IMR-90 (cell line): Measurements from ENCODE around the gene PEF1. TPM values are rescaled to one million over a fixed set of nuclear protein-coding genes. Genes with fewer than 3 reads are reported as not detected.

ENCODE experiments used
- ATAC-seq: fragments of 200-7000 bp; cut with Tn5 transposase; 2 replicates; pipeline ENCODE4 v1.9.1; 2020; ENCODE audit warnings: low read depth, mild to moderate bottlenecking, moderate library complexity
- BruUV-seq: library from RNA; stranded (reverse); fragments of 400-500 nt; replicated peaks from 2 replicates; lab custom pipeline; 2021; lab: Mats Ljungman, UMichigan
- CTCF ChIA-PET: fragments of 300-600 bp; formaldehyde crosslinking; extraction: SDS; loops from one replicate; lab custom pipeline; 2021; ENCODE audit warnings: antibody characterized with exemption; lab: Yijun Ruan, JAX
- POLR2A ChIA-PET: fragments of 300-600 bp; sonication (Branson Sonifier 250); formaldehyde crosslinking; loops from one replicate; lab custom pipeline; 2022; ENCODE audit warnings: antibody characterized with exemption; ENCODE audit not compliant: unreplicated experiment; lab: Charles Lee
- DNase-seq: peaks from one replicate; pipeline ENCODE4 v3.0.0; 2013
- H2AFZ ChIP-seq: replicated peaks from 2 replicates; pipeline ENCODE3; 2013; ENCODE audit warnings: low read length, mild to moderate bottlenecking; ENCODE audit not compliant: poor library complexity
- H2AK5ac ChIP-seq: 2 replicates; pipeline ENCODE4 v1.6.1; 2013; ENCODE audit warnings: low read depth, low read length, inconsistent platforms
- H2AK9ac ChIP-seq: replicated peaks from 2 replicates; pipeline ENCODE3; 2013; ENCODE audit warnings: mild to moderate bottlenecking, low read depth, low read length, moderate library complexity; ENCODE audit not compliant: poor library complexity
- H2BK120ac ChIP-seq: 2 replicates; pipeline ENCODE4 v1.6.1; 2013; ENCODE audit warnings: low read depth, low read length, inconsistent platforms
- H2BK15ac ChIP-seq: 3 replicates; pipeline ENCODE4 v1.6.1; 2013; ENCODE audit warnings: low read depth, low read length, inconsistent platforms
- H2BK20ac ChIP-seq: 2 replicates; pipeline ENCODE4 v1.6.1; 2013; ENCODE audit warnings: low read depth, mild to moderate bottlenecking, inconsistent platforms, low read length, moderate library complexity
- H2BK5ac ChIP-seq: 2 replicates; pipeline ENCODE4 v1.6.1; 2013; ENCODE audit warnings: mild to moderate bottlenecking, low read depth, low read length, inconsistent platforms; ENCODE audit not compliant: poor library complexity, severe bottlenecking
- H3K14ac ChIP-seq: replicated peaks from 2 replicates; pipeline ENCODE4 v1.6.1; 2013; ENCODE audit warnings: low read depth, low read length, inconsistent platforms
- H3K18ac ChIP-seq: 2 replicates; pipeline ENCODE4 v1.6.1; 2013; ENCODE audit warnings: low read depth, low read length, control low read depth
- H3K23ac ChIP-seq: 2 replicates; pipeline ENCODE4 v1.6.1; 2013; ENCODE audit warnings: low read depth, low read length, inconsistent platforms
- H3K27ac ChIP-seq: 2 replicates; pipeline ENCODE4 v1.5.1; 2013; ENCODE audit warnings: mild to moderate bottlenecking, control low read depth, low read length; ENCODE audit not compliant: insufficient read depth
- H3K27me3 ChIP-seq: 2 replicates; pipeline ENCODE4 v1.6.1; 2013; ENCODE audit warnings: low read length; ENCODE audit not compliant: control insufficient read depth, insufficient read depth
- H3K36me3 ChIP-seq: 2 replicates; pipeline ENCODE4 v1.6.1; 2013; ENCODE audit warnings: low read length, mixed read lengths; ENCODE audit not compliant: control insufficient read depth, insufficient read depth
- H3K4ac ChIP-seq: 2 replicates; pipeline ENCODE4 v1.6.1; 2013; ENCODE audit warnings: low read depth, low read length, inconsistent platforms
- H3K4me1 ChIP-seq: 2 replicates; pipeline ENCODE4 v1.6.1; 2013; ENCODE audit warnings: low read length, mixed read lengths; ENCODE audit not compliant: control insufficient read depth, insufficient read depth
- H3K4me2 ChIP-seq: 2 replicates; pipeline ENCODE4 v1.6.1; 2013; ENCODE audit warnings: low read depth, mild to moderate bottlenecking, control low read depth, low read length, moderate library complexity
- H3K4me3 ChIP-seq: 2 replicates; pipeline ENCODE4 v1.5.1; 2013; ENCODE audit warnings: low read depth, mild to moderate bottlenecking, control low read depth, low read length, moderate library complexity; ENCODE audit not compliant: insufficient read depth
- H3K56ac ChIP-seq: 2 replicates; pipeline ENCODE4 v1.6.1; 2013; ENCODE audit warnings: low read length, inconsistent platforms; ENCODE audit not compliant: insufficient read depth; ENCODE audit errors: extremely low read depth
- H3K79me1 ChIP-seq, 2 experiments: 2 replicates each; pipeline ENCODE4 v1.6.1; 2013; ENCODE audit warnings: low read length in 2 of 2, inconsistent platforms in 1 of 2, low read depth in 1 of 2
- H3K9ac ChIP-seq: 2 replicates; pipeline ENCODE4 v1.6.1; 2013; ENCODE audit warnings: low read depth, low read length, control low read depth
- H3K9me1 ChIP-seq: 2 replicates; pipeline ENCODE4 v1.6.1; 2013; ENCODE audit warnings: low read length, inconsistent platforms; ENCODE audit not compliant: insufficient read depth
- H3K9me3 ChIP-seq: 2 replicates; pipeline ENCODE4 v1.6.1; 2013; ENCODE audit warnings: low read length; ENCODE audit not compliant: control insufficient read depth, insufficient read depth
- H4K20me1 ChIP-seq: 2 replicates; pipeline ENCODE4 v1.6.1; 2013; ENCODE audit warnings: low read length, inconsistent platforms; ENCODE audit not compliant: insufficient read depth
- H4K5ac ChIP-seq: 2 replicates; pipeline ENCODE4 v1.6.1; 2013; ENCODE audit warnings: mild to moderate bottlenecking, low read depth, low read length, control low read depth
- H4K8ac ChIP-seq, 2 experiments: 2 replicates each; pipeline ENCODE4 v1.6.1; 2013; ENCODE audit warnings: low read depth in 2 of 2, low read length in 2 of 2, control low read depth in 1 of 2, inconsistent platforms in 1 of 2
- H4K91ac ChIP-seq: 2 replicates; pipeline ENCODE4 v1.6.1; 2013; ENCODE audit warnings: low read depth, low read length, inconsistent platforms; ENCODE audit not compliant: insufficient read depth
- BHLHE40 ChIP-seq: fragments of 150-350 bp; IDR thresholded peaks from 2 replicates; pipeline ENCODE4 v1.6.1; 2016; ENCODE audit warnings: mild to moderate bottlenecking, low read depth, low read length
- CHD1 ChIP-seq: IDR thresholded peaks from 2 replicates; pipeline ENCODE4 v1.6.1; 2012; ENCODE audit warnings: low read depth, low read length, improper control_type of control experiment
- FOS ChIP-seq: fragments of 150-350 bp; IDR thresholded peaks from 2 replicates; pipeline ENCODE4 v1.6.1; 2016; ENCODE audit warnings: low read depth, low read length
- MXI1 ChIP-seq: IDR thresholded peaks from 2 replicates; pipeline ENCODE4 v1.6.1; 2012; ENCODE audit warnings: low read depth, mild to moderate bottlenecking, low read length, moderate library complexity, borderline replicate concordance
- NFE2L2 ChIP-seq: fragments of 150-350 bp; IDR thresholded peaks from 2 replicates; pipeline ENCODE4 v1.6.1; 2016; ENCODE audit warnings: low read depth, mild to moderate bottlenecking, low read length
- POLR2A ChIP-seq: IDR thresholded peaks from 2 replicates; pipeline ENCODE4 v1.6.1; 2012; ENCODE audit warnings: mild to moderate bottlenecking, low read depth, low read length
- WGBS, 2 experiments: methylation state at CpG; one replicate each; pipeline versions ENCODE4 v1.1.5 to v1.1.7; 2013; ENCODE audit warnings: missing lambda C conversion rate in 2 of 2; ENCODE audit not compliant: insufficient read length in 1 of 2; ENCODE audit errors: extremely low coverage in 2 of 2; 5-methylcytosine and 5-hydroxymethylcytosine counted together
- dilution Hi-C: fragments of 300-500 bp; cut with HindIII; formaldehyde crosslinking; loops from one replicate; pipeline ENCODE4 v1.14.3; 2018; ENCODE audit warnings: low sequenced_read_pairs; ENCODE audit not compliant: unreplicated experiment
- in situ Hi-C: fragments of 300-500 bp; cut with MboI; formaldehyde crosslinking; loops from 3 replicates; pipeline ENCODE4 v1.14.3; 2019; ENCODE audit warnings: low sequenced_read_pairs, inconsistent platforms, mixed read lengths
- intact Hi-C: fragments of 100-400 bp; cut with micrococcal nuclease; formaldehyde crosslinking; loops from 2 replicates; pipeline ENCODE4 v1.10.0; 2022
- polyA plus RNA-seq, 3 experiments: library from polyadenylated mRNA; depleted of rRNA; stranded (reverse); fragments of >200 nt; gene quantifications; 2 replicates each; pipeline ENCODE4 v1.2.3, GENCODE V29; 2012; ENCODE audit warnings: low replicate concordance in 1 of 3
- total RNA-seq: library from RNA; depleted of rRNA; stranded (reverse); fragments of >200 nt; gene quantifications from 2 replicates; pipeline ENCODE4 v1.2.3, GENCODE V29; 2012
- TF ChIP-seq, protein P1 (sequence below): conservative IDR thresholded peaks from 2 replicates; pipeline ENCODE4 v1.5.1; 2012; ENCODE audit warnings: mild to moderate bottlenecking, low read depth, low read length, improper control_type of control experiment

PEF1 gene
- total and polyA plus RNA-seq, 2 of the 4 experiments (the other 2 are of a cell fraction): 84.2 to 104 TPM

DNA sequence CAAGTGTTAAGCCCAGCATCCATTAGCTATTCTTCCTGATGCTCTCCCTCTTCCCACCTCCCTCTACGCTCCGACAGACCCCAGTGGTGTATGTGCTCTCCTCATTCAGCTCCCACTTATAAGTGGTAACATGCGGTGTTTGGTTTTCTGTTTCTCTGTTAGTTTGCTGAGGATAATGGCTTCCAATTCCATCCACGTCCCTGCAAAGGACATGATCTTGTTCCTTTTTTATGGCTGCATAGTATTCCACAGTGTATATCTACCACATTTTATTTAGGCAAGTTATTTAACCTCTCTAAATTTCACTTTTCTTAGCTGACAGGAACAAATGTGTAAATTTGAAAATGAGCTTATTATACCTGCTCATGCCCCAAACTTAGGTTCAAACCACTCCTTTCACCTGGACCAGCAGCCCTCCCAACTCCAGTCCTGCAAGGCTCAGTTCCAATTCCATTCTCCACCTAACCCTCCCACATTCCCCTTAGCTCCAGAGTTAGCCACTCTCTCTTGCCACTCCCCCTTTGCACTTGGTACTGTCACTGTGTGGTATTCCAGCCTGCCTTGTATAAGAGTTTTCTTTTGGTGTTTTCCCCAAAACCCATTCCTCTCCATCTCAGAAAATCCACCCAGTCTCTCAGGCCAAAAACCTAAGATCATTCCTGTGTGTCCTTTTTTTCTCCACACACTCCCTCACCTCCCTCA lies 1.7 kb upstream of the PEF1 start (continued):
- TF ChIP-seq, protein P1, sequence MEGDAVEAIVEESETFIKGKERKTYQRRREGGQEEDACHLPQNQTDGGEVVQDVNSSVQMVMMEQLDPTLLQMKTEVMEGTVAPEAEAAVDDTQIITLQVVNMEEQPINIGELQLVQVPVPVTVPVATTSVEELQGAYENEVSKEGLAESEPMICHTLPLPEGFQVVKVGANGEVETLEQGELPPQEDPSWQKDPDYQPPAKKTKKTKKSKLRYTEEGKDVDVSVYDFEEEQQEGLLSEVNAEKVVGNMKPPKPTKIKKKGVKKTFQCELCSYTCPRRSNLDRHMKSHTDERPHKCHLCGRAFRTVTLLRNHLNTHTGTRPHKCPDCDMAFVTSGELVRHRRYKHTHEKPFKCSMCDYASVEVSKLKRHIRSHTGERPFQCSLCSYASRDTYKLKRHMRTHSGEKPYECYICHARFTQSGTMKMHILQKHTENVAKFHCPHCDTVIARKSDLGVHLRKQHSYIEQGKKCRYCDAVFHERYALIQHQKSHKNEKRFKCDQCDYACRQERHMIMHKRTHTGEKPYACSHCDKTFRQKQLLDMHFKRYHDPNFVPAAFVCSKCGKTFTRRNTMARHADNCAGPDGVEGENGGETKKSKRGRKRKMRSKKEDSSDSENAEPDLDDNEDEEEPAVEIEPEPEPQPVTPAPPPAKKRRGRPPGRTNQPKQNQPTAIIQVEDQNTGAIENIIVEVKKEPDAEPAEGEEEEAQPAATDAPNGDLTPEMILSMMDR: no peak
- no peak for TF ChIP-seq POLR2A

- 0% methylated on average over 8 of the region's 11 CpGs; no CpG with 5 or more reads in 1 of the 2 experiments for WGBS, 2 experiments
- TF ChIP-seq MXI1 (no peak), FOS (no peak), POLR2A (no peak), BHLHE40 (no peak), NFE2L2 (no peak), CHD1 (no peak)
- TF ChIP-seq, protein P1: no peak
- Histone ChIP-seq H3K4me2 (peak overlapping the region; percentile 94), H3K9me1 (peaks cover 13% of the 10 kb centered on the region), H3K79me1 (peaks cover 19 to 41% of the 10 kb centered on the region in 2 experiments), H4K5ac (peak overlapping the region; percentile 46), H3K27ac (peak overlapping the region; percentile 72), H4K91ac (peak overlapping the region; percentile 16), H3K27me3 (no peaks in the 10 kb centered on the region), H3K14ac (peak overlapping the region; percentile 41), H3K18ac (no peak overlapping the region), H2AK5ac (peak overlapping the region; percentile 87), H2BK20ac (no peak overlapping the region), H2BK5ac (peak overlapping the region; percentile 84), H4K20me1 (0 out of 2 replicates have a peak, but pooled peaks cover under 1% of the 10 kb centered on the region), H3K4ac (peak overlapping the region; percentile 82), H2BK120ac (no peak overlapping the region), H3K56ac (peak overlapping the region; percentile 85), H3K9me3 (no peaks in the 10 kb centered on the region), H2AK9ac (peak overlapping the region; percentile 99), H4K8ac (peak overlapping the region; percentile 95 to 99), H2AFZ (peak overlapping the region; percentile 98), H3K36me3 (0 out of 2 replicates have a peak, but pooled peaks cover 3% of the 10 kb centered on the region), H3K9ac (peak overlapping the region; percentile 49), H3K4me1 (peaks cover 5% of the 10 kb centered on the region; the same call in 1 of the 2 replicates), H3K4me3 (peak overlapping the region; percentile 65), H2BK15ac (0 out of 3 replicates have a peak overlapping the region, but pooled peaks have one; percentile 18), H3K23ac (peak overlapping the region; percentile 36; the same call in 1 of the 2 replicates)
- in situ Hi-C loops: no loop called here
- intact Hi-C loops: no loop called here
- ATAC-seq: no peak
- no TSS peak for BruUV-seq
- ChIA-PET POLR2A (no interaction called here), CTCF (interaction anchor here (0.6 to 1.9 kb wide), 6 partner anchors 12 to 740 kb away, joined by 3 to 5 read pairs (median 4); partner anchors contain the start of gene COL16A1)
- DNase-seq: no peak
- dilution Hi-C loops: no loop called here
These were observed 545 bp upstream of the PEF1 start for GRCh38 chr1:31645274-31645568.
